IPS-18a (cell line): ENCODE data around the gene BEX2.
"Not testable (repeated sequence)": the region's sequence is repeated elsewhere in the genome, so short reads cannot be mapped to it uniquely, and the experiment has no call there.

Experiments
- H3K27ac ChIP-seq: one replicate; pipeline ENCODE4 v1.5.1; 2013; ENCODE audit warnings: low read length
- H3K27me3 ChIP-seq: one replicate; pipeline ENCODE4 v1.6.1; 2013; ENCODE audit warnings: mild to moderate bottlenecking, low read length; ENCODE audit not compliant: control insufficient read depth, insufficient read depth
- H3K36me3 ChIP-seq: one replicate; pipeline ENCODE4 v1.6.1; 2013; ENCODE audit warnings: low read depth, low read length; ENCODE audit not compliant: control insufficient read depth
- H3K4me1 ChIP-seq: one replicate; pipeline ENCODE4 v1.6.1; 2013; ENCODE audit warnings: low read depth, low read length; ENCODE audit not compliant: control insufficient read depth
- H3K4me3 ChIP-seq: one replicate; pipeline ENCODE4 v1.5.1; 2013; ENCODE audit warnings: low read length
- H3K9ac ChIP-seq: one replicate; pipeline ENCODE4 v1.6.1; 2013; ENCODE audit warnings: mild to moderate bottlenecking, low read length, moderate library complexity
- H3K9me3 ChIP-seq: one replicate; pipeline ENCODE4 v1.6.1; 2013; ENCODE audit warnings: low read depth, low read length; ENCODE audit not compliant: control insufficient read depth

Gene BEX2

GRCh38 chrX:103329991-103330390 is 19.2 kb upstream of the BEX2 start, which contains the start of gene TCEAL7:
TCEAL7 (plus strand) TSS chrX:103330239; CDS start chrX:103331404, 1,165 bp downstream.
- peak within 1 kb of the TSS; percentile 67 for H3K4me3 ChIP-seq
- peak within 1 kb of the TSS; percentile 73 for H3K9ac ChIP-seq
- H3K27ac ChIP-seq: peak within 1 kb of the TSS; percentile 19

GRCh38 chrX:103311399-103311780 is 600 bp upstream of the BEX2 start:
- Histone ChIP-seq H3K36me3 (peaks cover 11% of the 10 kb centered on the region), H3K27ac (no peak overlapping the region), H3K4me1 (peaks cover 6% of the 10 kb centered on the region), H3K9ac (peak overlapping the region; percentile 87), H3K4me3 (peak overlapping the region; percentile 86), H3K9me3 (no peaks in the 10 kb centered on the region), H3K27me3 (no peaks in the 10 kb centered on the region)

More at GRCh38 chrX:103329991-103330390, 19.2 kb upstream of the BEX2 start, which contains the start of gene TCEAL7:
- Histone ChIP-seq H3K27me3 (no peaks in the 10 kb centered on the region), H3K9me3 (no peaks in the 10 kb centered on the region), H3K36me3 (no peaks in the 10 kb centered on the region), H3K4me1 (peaks cover 32% of the 10 kb centered on the region)

GRCh38 chrX:103309860-103310554 is 783 bp downstream of the BEX2 start:
- Histone ChIP-seq H3K9me3 (no peaks in the 10 kb centered on the region), H3K4me3 (peak overlapping the region; percentile 86), H3K4me1 (peaks cover 6% of the 10 kb centered on the region), H3K27ac (no peak overlapping the region), H3K27me3 (no peaks in the 10 kb centered on the region), H3K36me3 (peaks cover 11% of the 10 kb centered on the region), H3K9ac (peak overlapping the region; percentile 87)

- H3K27me3 ChIP-seq, H3K27ac ChIP-seq, H3K9me3 ChIP-seq, H3K9ac ChIP-seq, H3K4me1 ChIP-seq, H3K4me3 ChIP-seq: not testable (repeated sequence)
- peaks cover 11% of the 10 kb centered on the region for H3K36me3 ChIP-seq
Observed at GRCh38 chrX:103305666-103306065, 5.1 kb downstream of the BEX2 start.

- H3K27me3 ChIP-seq: no peaks in the 10 kb centered on the region
- H3K4me1 ChIP-seq: no peaks in the 10 kb centered on the region
- no peaks in the 10 kb centered on the region for H3K9me3 ChIP-seq
- no peak overlapping the region for H3K9ac ChIP-seq
- no peak overlapping the region for H3K27ac ChIP-seq
- no peak overlapping the region for H3K4me3 ChIP-seq
- H3K36me3 ChIP-seq: peaks cover 11% of the 10 kb centered on the region
Observed at GRCh38 chrX:103304705-103305104, 6.1 kb downstream of the BEX2 start.

GRCh38 chrX:103293118-103293517 is 17.7 kb downstream of the BEX2 start:
- Histone ChIP-seq H3K9me3 (no peaks in the 10 kb centered on the region), H3K4me3 (no peak overlapping the region), H3K27me3 (peaks cover 35% of the 10 kb centered on the region), H3K27ac (no peak overlapping the region), H3K36me3 (no peaks in the 10 kb centered on the region), H3K4me1 (peaks cover 15% of the 10 kb centered on the region), H3K9ac (no peak overlapping the region)

GRCh38 chrX:103279624-103280023 is 31.2 kb downstream of the BEX2 start:
- H3K4me3 ChIP-seq: no peak overlapping the region
- no peaks in the 10 kb centered on the region for H3K27me3 ChIP-seq
- H3K27ac ChIP-seq: no peak overlapping the region
- H3K4me1 ChIP-seq: no peaks in the 10 kb centered on the region
- H3K9me3 ChIP-seq: no peaks in the 10 kb centered on the region
- no peaks in the 10 kb centered on the region for H3K36me3 ChIP-seq
- no peak overlapping the region for H3K9ac ChIP-seq

GRCh38 chrX:103276581-103277002 is 34.2 kb downstream of the BEX2 start, which contains the start of gene TCEAL5:
TCEAL5 (minus strand) TSS chrX:103276750; CDS start chrX:103274563, 2,187 bp downstream.
- H3K4me3 ChIP-seq: no peak within 1 kb of the TSS
- no peaks in the 10 kb centered on the region for H3K36me3 ChIP-seq
- no peaks in the 10 kb centered on the region for H3K27me3 ChIP-seq
- no peaks in the 10 kb centered on the region for H3K9me3 ChIP-seq
- no peak within 1 kb of the TSS for H3K9ac ChIP-seq
- no peaks in the 10 kb centered on the region for H3K4me1 ChIP-seq
- H3K27ac ChIP-seq: no peak within 1 kb of the TSS

GRCh38 chrX:103275947-103276567 is 34.7 kb downstream of the BEX2 start:
- Histone ChIP-seq H3K27ac (no peak overlapping the region), H3K4me3 (no peak overlapping the region), H3K9me3 (no peaks in the 10 kb centered on the region), H3K36me3 (no peaks in the 10 kb centered on the region), H3K4me1 (no peaks in the 10 kb centered on the region), H3K27me3 (no peaks in the 10 kb centered on the region), H3K9ac (no peak overlapping the region)

GRCh38 chrX:103274284-103274683 is 36.5 kb downstream of the BEX2 start:
- H3K4me3 ChIP-seq: no peak overlapping the region
- H3K27ac ChIP-seq: no peak overlapping the region
- H3K9me3 ChIP-seq: no peaks in the 10 kb centered on the region
- H3K27me3 ChIP-seq: no peaks in the 10 kb centered on the region
- no peaks in the 10 kb centered on the region for H3K36me3 ChIP-seq
- no peak overlapping the region for H3K9ac ChIP-seq
- H3K4me1 ChIP-seq: no peaks in the 10 kb centered on the region
